ENCODE results near the gene CERK. TPM values are rescaled to one million over a fixed set of nuclear protein-coding genes. Genes with fewer than 3 reads are reported as not detected.

CERK gene
- total RNA-seq, 1 donor from 2014 or later, result 69.6 TPM

GRCh38 chr22:46774253-46774979 lies 36.4 kb upstream of the CERK start:
- peaks cover 70% of the 10 kb centered on the region for H3K4me1 Mint-ChIP-seq (ENCODE audit: low read depth)
- no peak for DNase-seq (ENCODE audit: low spot score)
- no peaks in the 10 kb centered on the region for H3K9me3 Mint-ChIP-seq
- H3K36me3 Mint-ChIP-seq (ENCODE audit: low read depth), result peaks cover 26% of the 10 kb centered on the region
- peak overlapping the region; percentile 86 for H3K27ac Mint-ChIP-seq
- peak overlapping the region; percentile 78 for H3K4me3 Mint-ChIP-seq
- intact Hi-C loops (cut with micrococcal nuclease), result loop anchor here (1.0 kb wide), 2 partner anchors 12 to 17 kb away; partner anchors contain the start of gene TBC1D22A
- no peaks in the 10 kb centered on the region for H3K27me3 Mint-ChIP-seq (ENCODE audit: insufficient read depth)

- intact Hi-C loops (cut with micrococcal nuclease), result no loop called here
These were observed 35.0 kb upstream of the CERK start for GRCh38 chr22:46773076-46773475.

GRCh38 chr22:46770726-46771125 lies 32.7 kb upstream of the CERK start:
- H3K27me3 Mint-ChIP-seq (ENCODE audit: insufficient read depth), result no peaks in the 10 kb centered on the region
- H3K36me3 Mint-ChIP-seq (ENCODE audit: low read depth), result peaks cover 28% of the 10 kb centered on the region
- intact Hi-C loops (cut with micrococcal nuclease), result no loop called here
- H3K4me3 Mint-ChIP-seq, result peak overlapping the region; percentile 45
- peaks cover 62% of the 10 kb centered on the region for H3K4me1 Mint-ChIP-seq (ENCODE audit: low read depth)
- H3K27ac Mint-ChIP-seq, result peak overlapping the region; percentile 61
- H3K9me3 Mint-ChIP-seq, result no peaks in the 10 kb centered on the region
- DNase-seq (ENCODE audit: low spot score), result no peak

More at GRCh38 chr22:46773076-46773475, 35.0 kb upstream of the CERK start:
- Mint-ChIP-seq H3K9me3 (no peaks in the 10 kb centered on the region), H3K4me3 (peak overlapping the region; percentile 16), H3K27ac (peak overlapping the region; percentile 86), H3K36me3 (ENCODE audit: low read depth) (peaks cover 26% of the 10 kb centered on the region), H3K4me1 (ENCODE audit: low read depth) (peaks cover 71% of the 10 kb centered on the region), H3K27me3 (ENCODE audit: insufficient read depth) (no peaks in the 10 kb centered on the region)
- no peak for DNase-seq (ENCODE audit: low spot score)

- peak overlapping the region; percentile 61 for H3K27ac Mint-ChIP-seq
- no peak for DNase-seq (ENCODE audit: low spot score)
- no peaks in the 10 kb centered on the region for H3K9me3 Mint-ChIP-seq
- no peak overlapping the region for H3K4me3 Mint-ChIP-seq
- peaks cover 28% of the 10 kb centered on the region for H3K36me3 Mint-ChIP-seq (ENCODE audit: low read depth)
- H3K4me1 Mint-ChIP-seq (ENCODE audit: low read depth), result peaks cover 57% of the 10 kb centered on the region
- H3K27me3 Mint-ChIP-seq (ENCODE audit: insufficient read depth), result no peaks in the 10 kb centered on the region
- intact Hi-C loops (cut with micrococcal nuclease), result no loop called here
These were observed 32.1 kb upstream of the CERK start for GRCh38 chr22:46770151-46770641.

GRCh38 chr22:46769706-46770105 lies 31.7 kb upstream of the CERK start:
- peaks cover 56% of the 10 kb centered on the region for H3K4me1 Mint-ChIP-seq (ENCODE audit: low read depth)
- H3K4me3 Mint-ChIP-seq, result peak overlapping the region; percentile 16
- H3K27me3 Mint-ChIP-seq (ENCODE audit: insufficient read depth), result no peaks in the 10 kb centered on the region
- intact Hi-C loops (cut with micrococcal nuclease), result no loop called here
- peaks cover 28% of the 10 kb centered on the region for H3K36me3 Mint-ChIP-seq (ENCODE audit: low read depth)
- H3K9me3 Mint-ChIP-seq, result no peaks in the 10 kb centered on the region
- peak overlapping the region; percentile 81 for H3K27ac Mint-ChIP-seq
- DNase-seq (ENCODE audit: low spot score), result no peak

GRCh38 chr22:46769191-46769675 lies 31.2 kb upstream of the CERK start:
- Mint-ChIP-seq H3K9me3 (no peaks in the 10 kb centered on the region), H3K4me1 (ENCODE audit: low read depth) (peaks cover 56% of the 10 kb centered on the region), H3K27ac (peak overlapping the region; percentile 81), H3K4me3 (peak overlapping the region; percentile 16), H3K36me3 (ENCODE audit: low read depth) (peaks cover 28% of the 10 kb centered on the region), H3K27me3 (ENCODE audit: insufficient read depth) (no peaks in the 10 kb centered on the region)
- no peak for DNase-seq (ENCODE audit: low spot score)
- intact Hi-C loops (cut with micrococcal nuclease), result no loop called here

GRCh38 chr22:46767249-46767985 lies 29.4 kb upstream of the CERK start:
- Mint-ChIP-seq H3K4me3 (no peak overlapping the region), H3K36me3 (ENCODE audit: low read depth) (peaks cover 26% of the 10 kb centered on the region), H3K9me3 (no peaks in the 10 kb centered on the region), H3K27me3 (ENCODE audit: insufficient read depth) (no peaks in the 10 kb centered on the region), H3K4me1 (ENCODE audit: low read depth) (peaks cover 50% of the 10 kb centered on the region), H3K27ac (peak overlapping the region; percentile 65)
- intact Hi-C loops (cut with micrococcal nuclease), result no loop called here
- DNase-seq (ENCODE audit: low spot score), result no peak

- H3K36me3 Mint-ChIP-seq (ENCODE audit: low read depth), result peaks cover 32% of the 10 kb centered on the region
These were observed 28.6 kb upstream of the CERK start for GRCh38 chr22:46766611-46767010.

GRCh38 chr22:46764779-46765485 lies 26.9 kb upstream of the CERK start:
- H3K4me1 Mint-ChIP-seq (ENCODE audit: low read depth), result peaks cover 62% of the 10 kb centered on the region
- peak overlapping the region; percentile 63 for H3K27ac Mint-ChIP-seq
- no peaks in the 10 kb centered on the region for H3K27me3 Mint-ChIP-seq (ENCODE audit: insufficient read depth)
- peaks cover 27% of the 10 kb centered on the region for H3K36me3 Mint-ChIP-seq (ENCODE audit: low read depth)
- no peaks in the 10 kb centered on the region for H3K9me3 Mint-ChIP-seq
- peak overlapping the region; percentile 97 for H3K4me3 Mint-ChIP-seq
- no peak for DNase-seq (ENCODE audit: low spot score)
- intact Hi-C loops (cut with micrococcal nuclease), result no loop called here

More at GRCh38 chr22:46766611-46767010, 28.6 kb upstream of the CERK start:
- Mint-ChIP-seq H3K27me3 (ENCODE audit: insufficient read depth) (no peaks in the 10 kb centered on the region), H3K27ac (peak overlapping the region; percentile 65), H3K4me1 (ENCODE audit: low read depth) (peaks cover 57% of the 10 kb centered on the region), H3K9me3 (no peaks in the 10 kb centered on the region), H3K4me3 (no peak overlapping the region)
- intact Hi-C loops (cut with micrococcal nuclease), result no loop called here
- DNase-seq (ENCODE audit: low spot score), result no peak

GRCh38 chr22:46764140-46764680 lies 26.2 kb upstream of the CERK start:
- no peaks in the 10 kb centered on the region for H3K9me3 Mint-ChIP-seq
- H3K4me3 Mint-ChIP-seq, result peak overlapping the region; percentile 97
- peaks cover 25% of the 10 kb centered on the region for H3K36me3 Mint-ChIP-seq (ENCODE audit: low read depth)
- no peak for DNase-seq (ENCODE audit: low spot score)
- H3K27ac Mint-ChIP-seq, result peak overlapping the region; percentile 56
- intact Hi-C loops (cut with micrococcal nuclease), result no loop called here
- H3K27me3 Mint-ChIP-seq (ENCODE audit: insufficient read depth), result no peaks in the 10 kb centered on the region
- peaks cover 56% of the 10 kb centered on the region for H3K4me1 Mint-ChIP-seq (ENCODE audit: low read depth)

- Mint-ChIP-seq H3K9me3 (no peaks in the 10 kb centered on the region), H3K36me3 (ENCODE audit: low read depth) (peaks cover 25% of the 10 kb centered on the region), H3K4me1 (ENCODE audit: low read depth) (peaks cover 65% of the 10 kb centered on the region), H3K27me3 (ENCODE audit: insufficient read depth) (no peaks in the 10 kb centered on the region), H3K4me3 (peak overlapping the region; percentile 97), H3K27ac (peak overlapping the region; percentile 98)
- intact Hi-C loops (cut with micrococcal nuclease), result loop anchor here (2.0 kb wide), 2 partner anchors 36 to 238 kb away; no protein-coding TSS in a partner anchor
- DNase-seq (ENCODE audit: low spot score), result peak; percentile 26
These were observed 25.1 kb upstream of the CERK start for GRCh38 chr22:46763051-46763705.
